ENCODE results near the gene BSN. TPM values are rescaled to one million over a fixed set of nuclear protein-coding genes. Genes with fewer than 3 reads are reported as not detected.

Gene BSN
- total and polyA plus RNA-seq, 2 donors (not counting 3 experiments of a cell fraction or from before 2014, with no cell fraction given): 0.04 to 0.27 TPM

DNA sequence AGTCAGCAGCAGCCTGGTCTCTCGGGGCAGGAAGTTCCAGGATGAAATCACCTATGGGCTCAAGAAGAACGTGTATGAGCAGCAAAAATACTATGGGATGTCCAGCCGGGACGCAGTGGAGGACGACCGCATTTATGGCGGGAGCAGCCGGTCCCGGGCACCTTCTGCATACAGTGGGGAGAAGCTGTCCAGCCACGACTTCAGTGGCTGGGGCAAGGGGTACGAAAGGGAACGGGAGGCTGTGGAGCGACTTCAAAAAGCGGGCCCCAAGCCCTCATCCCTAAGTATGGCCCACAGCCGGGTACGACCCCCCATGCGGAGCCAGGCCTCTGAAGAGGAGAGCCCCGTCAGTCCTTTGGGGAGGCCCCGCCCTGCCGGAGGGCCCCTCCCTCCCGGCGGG is 107.7 kb downstream of the BSN start:
- Histone ChIP-seq H3K79me2 (ENCODE audit: control insufficient read depth, insufficient read depth, low read length) (no peaks in the 10 kb centered on the region), H2AFZ (ENCODE audit: low read depth, low read length) (no peak overlapping the region), H4K20me1 (replicated peaks; ENCODE audit: control insufficient read depth, extremely low read depth, insufficient read depth, low read length) (no peaks in the 10 kb centered on the region), H3K4me2 (ENCODE audit: insufficient read depth, low read length) (no peak overlapping the region), H3K4me1 (ENCODE audit: control insufficient read depth, extremely low read depth, insufficient read depth, low read length) (no peaks in the 10 kb centered on the region), H3K4me3 (replicated peaks in 1 of 3; ENCODE audit: insufficient read depth in 1 of 3, low read depth in 1 of 3, low read length in 3 of 3) (no peak overlapping the region), H3K9me3 (replicated peaks; ENCODE audit: control insufficient read depth, insufficient read depth, low read length) (no peaks in the 10 kb centered on the region), H3K9me1 (replicated peaks; ENCODE audit: control insufficient read depth, extremely low read depth, insufficient read depth, low read length) (no peaks in the 10 kb centered on the region), H3K27me3 (ENCODE audit: control insufficient read depth in 2 of 2, insufficient read depth in 2 of 2, low read length in 2 of 2) (peaks cover 0 to 2% of the 10 kb centered on the region in 2 experiments), H3K27ac (ENCODE audit: insufficient read depth, low read depth, low read length) (no peak overlapping the region), H3K9ac (replicated peaks; ENCODE audit: extremely low read depth, insufficient read depth, low read length) (no peak overlapping the region), H3K36me3 (ENCODE audit: control insufficient read depth in 2 of 2, extremely low read depth in 1 of 2, insufficient read depth in 2 of 2, low read length in 2 of 2) (no peaks in the 10 kb centered on the region)
- no peak for TF ChIP-seq GATA2 (IDR thresholded peaks at IDR 0.05; ENCODE audit: insufficient read depth, insufficient read length, low read depth, low read length)
- TF ChIP-seq, protein P1, sequence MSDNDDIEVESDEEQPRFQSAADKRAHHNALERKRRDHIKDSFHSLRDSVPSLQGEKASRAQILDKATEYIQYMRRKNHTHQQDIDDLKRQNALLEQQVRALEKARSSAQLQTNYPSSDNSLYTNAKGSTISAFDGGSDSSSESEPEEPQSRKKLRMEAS (IDR thresholded peaks at IDR 0.05; ENCODE audit: insufficient read depth, insufficient read length): no peak
- TF ChIP-seq, protein P2, sequence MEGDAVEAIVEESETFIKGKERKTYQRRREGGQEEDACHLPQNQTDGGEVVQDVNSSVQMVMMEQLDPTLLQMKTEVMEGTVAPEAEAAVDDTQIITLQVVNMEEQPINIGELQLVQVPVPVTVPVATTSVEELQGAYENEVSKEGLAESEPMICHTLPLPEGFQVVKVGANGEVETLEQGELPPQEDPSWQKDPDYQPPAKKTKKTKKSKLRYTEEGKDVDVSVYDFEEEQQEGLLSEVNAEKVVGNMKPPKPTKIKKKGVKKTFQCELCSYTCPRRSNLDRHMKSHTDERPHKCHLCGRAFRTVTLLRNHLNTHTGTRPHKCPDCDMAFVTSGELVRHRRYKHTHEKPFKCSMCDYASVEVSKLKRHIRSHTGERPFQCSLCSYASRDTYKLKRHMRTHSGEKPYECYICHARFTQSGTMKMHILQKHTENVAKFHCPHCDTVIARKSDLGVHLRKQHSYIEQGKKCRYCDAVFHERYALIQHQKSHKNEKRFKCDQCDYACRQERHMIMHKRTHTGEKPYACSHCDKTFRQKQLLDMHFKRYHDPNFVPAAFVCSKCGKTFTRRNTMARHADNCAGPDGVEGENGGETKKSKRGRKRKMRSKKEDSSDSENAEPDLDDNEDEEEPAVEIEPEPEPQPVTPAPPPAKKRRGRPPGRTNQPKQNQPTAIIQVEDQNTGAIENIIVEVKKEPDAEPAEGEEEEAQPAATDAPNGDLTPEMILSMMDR (IDR thresholded peaks at IDR 0.05; ENCODE audit: extremely low read depth in 1 of 2, insufficient read depth in 1 of 2, low read depth in 1 of 2, low read length in 2 of 2): no peak
- no peak for TF ChIP-seq MYC (IDR thresholded peaks at IDR 0.05; ENCODE audit: low read depth, low read length)
- TF ChIP-seq EZH2 (IDR thresholded peaks at IDR 0.05; ENCODE audit: borderline replicate concordance, low read depth, low read length, severe bottlenecking): no peak
- no peak for TF ChIP-seq POLR2AphosphoS5 (IDR thresholded peaks at IDR 0.05; ENCODE audit: insufficient read depth, low read depth, low read length)
- TF ChIP-seq JUN (IDR thresholded peaks at IDR 0.05; ENCODE audit: borderline replicate concordance, insufficient read depth, insufficient read length, low read depth): no peak
- TF ChIP-seq FOS (IDR thresholded peaks at IDR 0.05; ENCODE audit: borderline replicate concordance, insufficient read depth, low read length): no peak
- TF ChIP-seq POLR2A (IDR thresholded peaks at IDR 0.05; ENCODE audit: low read depth, low read length): no peak
- dilution Hi-C loops (cut with MboI; ENCODE audit: extremely low pct_ligation_motif_present, low sequenced_read_pairs) (no loop called here), intact Hi-C loops (cut with micrococcal nuclease) (no loop called here)
- no TSS peak for BruUV-seq (replicated peaks)
- no peak for FAIRE-seq
- no peak for DNase-seq (ENCODE audit: low read depth, low spot score)
- CTCF ChIA-PET: interaction anchor here (5.3 kb wide), 1 partner anchor 122 kb away, joined by 34 read pairs; no protein-coding TSS in a partner anchor
- POLR2A ChIA-PET: no interaction called here

All from endothelial cell of umbilical vein (primary cell).